NCI-H345 treated with DMSO at 0.1 percent for 48 hours (cell line): ENCODE data around the gene OR6A2.

Experiments used
- DNase-seq: peaks from one replicate; lab custom pipeline; 2025; ENCODE audit not compliant: unreplicated experiment; lab: John Stamatoyannopoulos, UW

OR6A2 gene

DNA sequence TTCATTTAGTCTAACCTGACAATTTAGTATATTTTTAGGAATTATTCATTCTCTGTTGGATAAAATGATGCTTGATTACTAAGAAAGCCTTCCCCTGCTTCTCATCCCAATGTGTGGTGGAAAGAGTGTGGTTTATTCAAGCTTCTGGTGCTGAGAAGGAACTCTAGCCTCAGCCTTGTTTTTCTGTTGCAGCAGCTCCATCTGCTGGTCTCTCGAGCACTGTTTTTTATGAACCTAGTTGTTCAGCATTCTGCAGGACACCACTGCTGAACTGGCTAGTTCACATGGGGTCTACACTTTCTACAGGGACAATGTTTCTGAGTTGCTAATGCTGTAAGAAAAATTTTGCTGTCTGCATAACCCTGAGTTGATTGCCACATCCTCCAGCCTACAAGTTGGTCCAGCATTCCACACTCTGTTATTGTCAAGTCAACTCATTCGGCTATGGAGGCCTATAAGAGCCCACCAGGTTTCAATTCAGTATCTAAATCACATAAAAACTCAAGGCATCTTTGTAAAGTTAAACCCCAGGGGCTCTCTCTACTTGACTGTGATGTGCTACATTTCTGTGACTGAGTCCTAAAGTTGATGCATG is 42.0 kb downstream of the OR6A2 start:
- DNase-seq, result no peak

DNA sequence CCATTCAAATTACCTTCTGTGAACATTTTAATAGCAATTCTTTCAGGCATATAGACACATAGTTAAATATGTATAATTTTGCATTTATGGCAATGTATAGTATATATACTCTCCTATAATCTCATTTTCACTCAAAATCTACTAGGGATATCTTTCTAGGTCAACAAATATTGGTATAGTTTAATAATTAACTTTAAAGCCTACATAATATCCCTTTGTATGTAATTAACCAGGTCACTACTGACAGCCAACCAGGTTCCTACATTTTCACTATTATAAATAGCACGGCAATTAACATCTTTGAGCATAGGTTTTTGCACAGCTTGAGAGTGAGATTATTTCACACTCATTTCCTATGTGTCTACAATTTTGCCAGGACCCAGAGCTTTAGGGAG is 43.5 kb downstream of the OR6A2 start:
- no peak for DNase-seq

- DNase-seq, result no peak
Observed at GRCh38 chr11:6755303-6755952, 44.1 kb downstream of the OR6A2 start.

- DNase-seq, result no peak
Observed at GRCh38 chr11:6747097-6747668, 52.3 kb downstream of the OR6A2 start.

DNA sequence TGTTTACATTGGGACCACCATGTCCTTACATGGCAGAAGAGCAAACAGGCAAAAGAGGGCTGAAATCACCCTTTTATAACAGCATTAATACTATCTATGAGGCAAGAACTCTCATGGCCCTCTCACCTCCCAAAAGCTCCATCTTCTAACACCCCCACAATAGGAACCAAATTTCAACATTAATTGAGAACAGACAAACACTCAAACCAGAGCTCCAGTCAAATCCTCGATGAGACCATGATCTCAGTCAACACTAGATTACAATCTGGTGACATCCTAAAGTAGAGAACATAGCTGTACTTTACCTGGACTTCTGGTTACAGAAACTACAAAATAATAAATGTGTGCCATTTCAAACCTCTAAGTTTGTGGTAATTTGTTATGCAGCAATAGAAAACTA is 52.9 kb downstream of the OR6A2 start:
- no peak for DNase-seq

DNA sequence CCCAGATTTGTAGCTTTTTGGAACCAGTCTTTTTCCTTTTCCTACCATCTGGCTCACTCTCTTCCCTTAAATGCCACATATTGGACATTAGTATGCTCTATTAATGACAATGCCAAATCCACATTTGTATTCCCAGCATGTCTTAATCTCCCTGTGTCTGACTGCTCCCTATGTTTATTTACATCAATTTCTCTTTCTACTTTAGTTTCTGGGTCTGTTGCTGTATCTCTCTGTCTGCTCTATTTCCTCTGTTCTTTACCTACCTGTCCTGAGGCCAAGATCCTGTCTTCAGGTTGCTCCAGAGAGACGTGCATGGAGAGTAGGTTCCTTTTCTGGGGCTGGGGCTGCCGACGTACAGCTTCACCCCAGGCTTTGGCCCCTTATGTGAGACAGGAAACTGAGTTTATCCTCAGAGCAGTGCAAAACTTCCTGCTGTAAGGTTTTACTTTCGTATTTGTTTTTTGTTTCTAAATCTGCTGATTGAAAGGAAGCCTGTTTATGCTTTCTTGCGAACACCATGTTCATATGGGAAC is 53.3 kb downstream of the OR6A2 start:
- DNase-seq, result no peak

- DNase-seq, result no peak
Observed at GRCh38 chr11:6745465-6746015, 53.9 kb downstream of the OR6A2 start.

DNA sequence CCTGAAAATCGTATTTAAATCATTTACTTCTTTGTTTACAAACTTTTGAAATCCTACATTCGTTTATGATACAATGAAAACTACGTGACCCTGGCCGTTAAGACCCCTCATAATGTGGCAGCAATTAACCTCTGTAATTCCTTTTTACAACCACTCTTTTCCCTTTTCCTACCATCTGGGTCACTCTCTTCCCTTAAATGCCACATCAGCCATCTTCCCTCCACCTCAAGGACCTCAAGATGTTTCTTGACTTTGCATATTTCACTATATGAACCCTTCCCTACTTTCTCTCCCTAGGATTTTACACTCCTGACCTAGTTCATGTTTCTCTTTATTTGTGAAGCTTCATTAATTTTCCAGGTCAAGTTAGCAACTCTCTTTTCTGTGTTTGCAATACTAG is 54.5 kb downstream of the OR6A2 start:
- DNase-seq, result no peak

DNA sequence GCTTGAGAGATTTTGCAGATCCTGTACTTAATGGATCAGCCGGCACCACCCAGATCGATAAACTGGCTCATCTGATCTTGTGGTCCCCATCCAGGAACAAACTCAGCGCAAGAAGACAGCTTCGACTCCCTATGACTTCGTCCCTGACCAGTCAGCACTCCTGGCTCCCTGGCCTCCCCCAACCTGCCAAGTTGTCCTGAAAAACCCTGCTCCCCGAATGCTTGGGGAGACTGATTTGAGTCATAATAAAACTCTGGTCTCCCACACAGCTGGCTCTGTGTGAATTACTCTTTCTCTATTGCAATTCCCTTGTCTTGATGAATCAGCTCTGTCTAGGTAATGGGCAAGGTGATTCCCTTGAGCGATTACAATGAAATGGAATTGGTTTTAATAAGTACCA is 57.2 kb downstream of the OR6A2 start:
- DNase-seq, result no peak
